GM04504 (cell line): ENCODE data around the gene C16orf74.

ENCODE experiments used
- DNase-seq: peaks from one replicate; pipeline ENCODE4 v3.0.0-alpha.2; 2012; ENCODE audit warnings: low read depth

C16orf74 gene

GRCh38 chr16:85695196-85696128, 55.4 kb downstream of the C16orf74 start:
- no peak for DNase-seq

- DNase-seq, result no peak
Measured at GRCh38 chr16:85690469-85691064, 60.3 kb downstream of the C16orf74 start.

- DNase-seq, result no peak
Measured at GRCh38 chr16:85689950-85690320, 61.0 kb downstream of the C16orf74 start.

GRCh38 chr16:85689285-85689949, 61.5 kb downstream of the C16orf74 start:
- DNase-seq, result no peak

- DNase-seq, result peak; percentile 70
Measured at GRCh38 chr16:85688586-85689284, 62.2 kb downstream of the C16orf74 start, which contains the start of gene GINS2. Gene GINS2 (minus strand): TSS chr16:85688954. CDS start chr16:85688898, 56 bp downstream.

- no peak for DNase-seq
Measured at GRCh38 chr16:85687651-85688471, 63.0 kb downstream of the C16orf74 start.

GRCh38 chr16:85686912-85687591, 63.8 kb downstream of the C16orf74 start:
- DNase-seq, result no peak

GRCh38 chr16:85685251-85685650, 65.6 kb downstream of the C16orf74 start:
- no peak for DNase-seq

GRCh38 chr16:85683363-85683762, 67.5 kb downstream of the C16orf74 start:
- DNase-seq, result no peak

GRCh38 chr16:85682516-85682915, 68.4 kb downstream of the C16orf74 start:
- no peak for DNase-seq

- DNase-seq, result no peak
Measured at GRCh38 chr16:85681255-85681654, 69.6 kb downstream of the C16orf74 start.

- no peak for DNase-seq
Measured at GRCh38 chr16:85680352-85680944, 70.4 kb downstream of the C16orf74 start.

- no peak for DNase-seq
Measured at GRCh38 chr16:85679870-85680269, 71.0 kb downstream of the C16orf74 start.

GRCh38 chr16:85678821-85679220, 72.1 kb downstream of the C16orf74 start:
- no peak for DNase-seq

GRCh38 chr16:85678016-85678415, 72.9 kb downstream of the C16orf74 start:
- DNase-seq, result no peak

GRCh38 chr16:85677383-85677967, 73.4 kb downstream of the C16orf74 start:
- DNase-seq, result no peak

- DNase-seq, result no peak
Measured at GRCh38 chr16:85676466-85676865, 74.4 kb downstream of the C16orf74 start.

GRCh38 chr16:85675251-85675874, 75.5 kb downstream of the C16orf74 start:
- no peak for DNase-seq

- no peak for DNase-seq
Measured at GRCh38 chr16:85674828-85675227, 76.1 kb downstream of the C16orf74 start.

- DNase-seq, result no peak
Measured at GRCh38 chr16:85674418-85674755, 76.5 kb downstream of the C16orf74 start.
